ENCODE results near the gene MEF2D.

MEF2D gene

DNA sequence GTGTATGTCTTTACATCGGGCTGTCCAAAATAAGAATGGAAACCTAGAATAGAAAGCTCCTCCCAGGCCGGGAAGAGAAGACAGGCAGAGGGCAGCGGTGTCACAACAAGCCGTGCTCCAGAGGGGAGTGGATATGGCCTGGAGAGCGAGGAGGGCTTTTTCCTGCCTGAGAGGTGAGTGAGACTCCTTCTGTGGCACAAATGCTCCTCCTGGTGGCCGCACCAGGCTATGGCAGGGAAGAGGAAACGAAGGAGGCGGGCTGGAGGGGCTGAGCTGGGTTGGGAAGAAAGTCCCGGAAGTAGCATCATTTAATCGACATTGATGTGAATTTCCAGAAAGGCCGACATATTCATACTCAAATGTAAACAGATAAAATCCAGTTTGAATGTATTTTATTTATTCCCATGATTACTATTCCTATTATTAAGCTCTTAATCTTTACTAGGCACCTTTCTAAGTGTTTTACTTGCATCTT lies 54.7 kb downstream of the MEF2D start:
- TF ChIP-seq EZH2phosphoT487 (IDR thresholded peaks at IDR 0.05; ENCODE audit: borderline replicate concordance), result no peak
- TF ChIP-seq, protein P1, sequence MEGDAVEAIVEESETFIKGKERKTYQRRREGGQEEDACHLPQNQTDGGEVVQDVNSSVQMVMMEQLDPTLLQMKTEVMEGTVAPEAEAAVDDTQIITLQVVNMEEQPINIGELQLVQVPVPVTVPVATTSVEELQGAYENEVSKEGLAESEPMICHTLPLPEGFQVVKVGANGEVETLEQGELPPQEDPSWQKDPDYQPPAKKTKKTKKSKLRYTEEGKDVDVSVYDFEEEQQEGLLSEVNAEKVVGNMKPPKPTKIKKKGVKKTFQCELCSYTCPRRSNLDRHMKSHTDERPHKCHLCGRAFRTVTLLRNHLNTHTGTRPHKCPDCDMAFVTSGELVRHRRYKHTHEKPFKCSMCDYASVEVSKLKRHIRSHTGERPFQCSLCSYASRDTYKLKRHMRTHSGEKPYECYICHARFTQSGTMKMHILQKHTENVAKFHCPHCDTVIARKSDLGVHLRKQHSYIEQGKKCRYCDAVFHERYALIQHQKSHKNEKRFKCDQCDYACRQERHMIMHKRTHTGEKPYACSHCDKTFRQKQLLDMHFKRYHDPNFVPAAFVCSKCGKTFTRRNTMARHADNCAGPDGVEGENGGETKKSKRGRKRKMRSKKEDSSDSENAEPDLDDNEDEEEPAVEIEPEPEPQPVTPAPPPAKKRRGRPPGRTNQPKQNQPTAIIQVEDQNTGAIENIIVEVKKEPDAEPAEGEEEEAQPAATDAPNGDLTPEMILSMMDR (conservative IDR thresholded peaks at IDR 0.05; ENCODE audit: low read length), result peak; percentile 97
- no peaks in the 10 kb centered on the region for H3K79me2 ChIP-seq (ENCODE audit: insufficient read depth, low read length)
- peaks cover 4% of the 10 kb centered on the region for H3K4me1 ChIP-seq (ENCODE audit: insufficient read depth, low read length, poor library complexity, severe bottlenecking)
- H3K4me2 ChIP-seq (ENCODE audit: low read depth, low read length, poor library complexity, severe bottlenecking), result peak overlapping the region; percentile 45
- no peaks in the 10 kb centered on the region for H3K27me3 ChIP-seq (ENCODE audit: insufficient read depth, low read length, poor library complexity, severe bottlenecking)
- H3K36me3 ChIP-seq (ENCODE audit: insufficient read depth, low read length), result no peaks in the 10 kb centered on the region
- H2AFZ ChIP-seq (ENCODE audit: low read length), result peak overlapping the region; percentile 78
- H3K9ac ChIP-seq (ENCODE audit: low read depth, low read length, poor library complexity, severe bottlenecking), result peak overlapping the region; percentile 29
- no peaks in the 10 kb centered on the region for H3K9me3 ChIP-seq (ENCODE audit: insufficient read depth, low read depth, low read length)
- H3K9me2 ChIP-seq (replicated peaks; ENCODE audit: low read depth, low read length), result no peaks in the 10 kb centered on the region
- H4K20me1 ChIP-seq (ENCODE audit: insufficient read depth, low read length, poor library complexity, severe bottlenecking), result no peaks in the 10 kb centered on the region
- H3K4me3 ChIP-seq (ENCODE audit: low read length, poor library complexity, severe bottlenecking), result peak overlapping the region; percentile 36
- no peaks in the 10 kb centered on the region for H3F3A ChIP-seq (ENCODE audit: low read depth)

DNA sequence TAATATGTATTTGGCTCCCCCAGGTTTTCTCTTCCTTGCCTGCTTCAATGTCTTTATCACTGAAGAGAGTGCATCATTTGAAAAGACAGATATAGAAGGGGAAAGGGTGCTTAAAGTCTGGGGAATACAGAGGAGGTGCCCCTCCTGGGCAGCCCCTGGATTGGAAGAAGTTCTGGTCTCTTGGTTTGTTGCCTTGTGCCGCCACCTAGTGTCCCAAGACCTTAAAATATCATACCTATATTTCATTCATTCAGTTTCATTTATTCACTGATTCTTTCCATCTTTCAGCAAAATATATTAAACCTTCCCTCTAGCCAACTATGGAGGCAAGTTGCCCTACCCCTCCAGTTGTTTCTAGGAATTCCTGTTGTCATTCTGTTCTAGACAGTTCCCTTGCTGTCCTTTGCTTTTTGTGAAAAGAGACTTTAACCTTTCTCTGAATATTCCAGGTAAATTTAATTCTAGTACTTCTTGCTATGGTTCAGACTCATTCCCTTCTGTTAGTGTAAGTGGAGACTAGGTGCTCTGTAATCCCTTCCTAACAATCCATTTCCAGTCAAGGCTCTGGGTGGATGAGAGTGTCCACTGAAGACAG lies 56.1 kb downstream of the MEF2D start:
- Histone ChIP-seq H3K4me3 (ENCODE audit: low read length, poor library complexity, severe bottlenecking) (no peak overlapping the region), H4K20me1 (ENCODE audit: insufficient read depth, low read length, poor library complexity, severe bottlenecking) (no peaks in the 10 kb centered on the region), H2AFZ (ENCODE audit: low read length) (no peak overlapping the region), H3K9me3 (ENCODE audit: insufficient read depth, low read depth, low read length) (no peaks in the 10 kb centered on the region), H3K79me2 (ENCODE audit: insufficient read depth, low read length) (no peaks in the 10 kb centered on the region), H3K9me2 (replicated peaks; ENCODE audit: low read depth, low read length) (no peaks in the 10 kb centered on the region), H3K36me3 (ENCODE audit: insufficient read depth, low read length) (no peaks in the 10 kb centered on the region), H3K4me2 (ENCODE audit: low read depth, low read length, poor library complexity, severe bottlenecking) (no peak overlapping the region), H3K9ac (ENCODE audit: low read depth, low read length, poor library complexity, severe bottlenecking) (no peak overlapping the region), H3K4me1 (ENCODE audit: insufficient read depth, low read length, poor library complexity, severe bottlenecking) (peaks cover 9% of the 10 kb centered on the region), H3K27me3 (ENCODE audit: insufficient read depth, low read length, poor library complexity, severe bottlenecking) (no peaks in the 10 kb centered on the region), H3F3A (ENCODE audit: low read depth) (no peaks in the 10 kb centered on the region)
- TF ChIP-seq, protein P1 (conservative IDR thresholded peaks at IDR 0.05; ENCODE audit: low read length), result peak; percentile 82
- TF ChIP-seq EZH2phosphoT487 (IDR thresholded peaks at IDR 0.05; ENCODE audit: borderline replicate concordance), result no peak

DNA sequence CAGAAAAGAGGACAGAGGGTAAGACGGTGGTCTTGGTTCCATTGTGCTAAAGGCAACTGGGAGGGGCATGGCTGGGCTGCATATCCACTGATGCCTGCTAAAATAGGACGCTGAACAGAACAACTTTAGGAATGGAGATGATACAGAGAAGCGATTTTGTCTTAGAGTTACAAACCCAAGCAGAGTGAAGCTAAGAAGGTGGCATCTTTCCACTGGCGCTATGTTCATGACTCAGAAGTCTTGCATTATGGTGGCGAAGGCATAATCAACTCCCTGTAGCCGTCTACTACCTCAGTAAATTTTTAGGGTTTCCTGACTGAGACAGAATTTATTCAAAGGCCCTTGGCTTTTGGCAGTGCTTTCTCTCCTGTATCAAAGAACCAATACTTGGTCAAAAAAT lies 57.3 kb downstream of the MEF2D start:
- Histone ChIP-seq H3K9me3 (ENCODE audit: insufficient read depth, low read depth, low read length) (no peaks in the 10 kb centered on the region), H3F3A (ENCODE audit: low read depth) (peaks cover 7% of the 10 kb centered on the region), H3K36me3 (ENCODE audit: insufficient read depth, low read length) (no peaks in the 10 kb centered on the region), H3K9me2 (replicated peaks; ENCODE audit: low read depth, low read length) (no peaks in the 10 kb centered on the region), H3K4me1 (ENCODE audit: insufficient read depth, low read length, poor library complexity, severe bottlenecking) (peaks cover 21% of the 10 kb centered on the region), H3K79me2 (ENCODE audit: insufficient read depth, low read length) (no peaks in the 10 kb centered on the region), H3K9ac (ENCODE audit: low read depth, low read length, poor library complexity, severe bottlenecking) (no peak overlapping the region), H4K20me1 (ENCODE audit: insufficient read depth, low read length, poor library complexity, severe bottlenecking) (no peaks in the 10 kb centered on the region), H3K27me3 (ENCODE audit: insufficient read depth, low read length, poor library complexity, severe bottlenecking) (no peaks in the 10 kb centered on the region), H3K4me2 (ENCODE audit: low read depth, low read length, poor library complexity, severe bottlenecking) (no peak overlapping the region), H2AFZ (ENCODE audit: low read length) (no peak overlapping the region), H3K4me3 (ENCODE audit: low read length, poor library complexity, severe bottlenecking) (no peak overlapping the region)
- TF ChIP-seq EZH2phosphoT487 (IDR thresholded peaks at IDR 0.05; ENCODE audit: borderline replicate concordance), result no peak
- TF ChIP-seq, protein P1 (conservative IDR thresholded peaks at IDR 0.05; ENCODE audit: low read length), result no peak
